ENCODE measurements around the gene BHMT. TPM values are rescaled to one million over a fixed set of nuclear protein-coding genes. Genes with fewer than 3 reads are reported as not detected.

BHMT gene
- total RNA-seq, 1 donor from 2014 or later: not detected

GRCh38 chr5:79107020-79107796, 4.4 kb upstream of the BHMT start:
- H3K4me3 Mint-ChIP-seq (ENCODE audit: unreplicated experiment): no peak overlapping the region
- peaks cover 30% of the 10 kb centered on the region for H3K4me1 Mint-ChIP-seq (ENCODE audit: low read depth)
- H3K36me3 Mint-ChIP-seq (ENCODE audit: low read depth): peaks cover 2% of the 10 kb centered on the region
- no peak for DNase-seq (ENCODE audit: low spot score)
- no peak overlapping the region for H3K27ac Mint-ChIP-seq (ENCODE audit: unreplicated experiment)
- no peaks in the 10 kb centered on the region for H3K9me3 Mint-ChIP-seq (ENCODE audit: low read depth)
- peaks cover 20% of the 10 kb centered on the region for H3K27me3 Mint-ChIP-seq (ENCODE audit: low read depth)
- no peak for TF ChIP-seq CTCF (IDR thresholded peaks at IDR 0.05)

GRCh38 chr5:79108086-79108485, 3.5 kb upstream of the BHMT start:
- Mint-ChIP-seq H3K9me3 (ENCODE audit: low read depth) (no peaks in the 10 kb centered on the region), H3K4me1 (ENCODE audit: low read depth) (peaks cover 37% of the 10 kb centered on the region), H3K36me3 (ENCODE audit: low read depth) (peaks cover 2% of the 10 kb centered on the region), H3K27ac (ENCODE audit: unreplicated experiment) (no peak overlapping the region), H3K4me3 (ENCODE audit: unreplicated experiment) (peak overlapping the region; percentile 24), H3K27me3 (ENCODE audit: low read depth) (peaks cover 29% of the 10 kb centered on the region)
- no peak for DNase-seq (ENCODE audit: low spot score)
- no peak for TF ChIP-seq CTCF (IDR thresholded peaks at IDR 0.05)

- no peak overlapping the region for H3K4me3 Mint-ChIP-seq (ENCODE audit: unreplicated experiment)
- H3K27ac Mint-ChIP-seq (ENCODE audit: unreplicated experiment): no peak overlapping the region
- peaks cover 37% of the 10 kb centered on the region for H3K4me1 Mint-ChIP-seq (ENCODE audit: low read depth)
- peaks cover 2% of the 10 kb centered on the region for H3K36me3 Mint-ChIP-seq (ENCODE audit: low read depth)
- H3K9me3 Mint-ChIP-seq (ENCODE audit: low read depth): no peaks in the 10 kb centered on the region
- DNase-seq (ENCODE audit: low spot score): no peak
- no peak for TF ChIP-seq CTCF (IDR thresholded peaks at IDR 0.05)
- H3K27me3 Mint-ChIP-seq (ENCODE audit: low read depth): peaks cover 32% of the 10 kb centered on the region
These were observed 2.8 kb upstream of the BHMT start for GRCh38 chr5:79108792-79109191.

GRCh38 chr5:79109527-79110492, 1.8 kb upstream of the BHMT start:
- TF ChIP-seq CTCF (IDR thresholded peaks at IDR 0.05): peak; percentile 60
- Mint-ChIP-seq H3K27me3 (ENCODE audit: low read depth) (peaks cover 33% of the 10 kb centered on the region), H3K4me3 (ENCODE audit: unreplicated experiment) (no peak overlapping the region)

More at GRCh38 chr5:79109527-79110492, 1.8 kb upstream of the BHMT start:
- no peak for DNase-seq (ENCODE audit: low spot score)
- no peak overlapping the region for H3K27ac Mint-ChIP-seq (ENCODE audit: unreplicated experiment)
- H3K36me3 Mint-ChIP-seq (ENCODE audit: low read depth): peaks cover 4% of the 10 kb centered on the region
- peaks cover 37% of the 10 kb centered on the region for H3K4me1 Mint-ChIP-seq (ENCODE audit: low read depth)
- H3K9me3 Mint-ChIP-seq (ENCODE audit: low read depth): no peaks in the 10 kb centered on the region

Measured in chondrocyte (in vitro differentiated cells).